Uterus (tissue), 4 donors: ENCODE results near the gene FBXO48. TPM values are rescaled to one million over a fixed set of nuclear protein-coding genes. Genes with fewer than 3 reads are reported as not detected.
"Not testable (repeated sequence)": the region's sequence is repeated elsewhere in the genome, so short reads cannot be mapped to it uniquely, and the experiment has no call there.

Source experiments
- DNase-seq, 2 donors: peaks; one replicate each; pipeline ENCODE4 v3.0.0-alpha.2; 2019 to 2020
- H3K27ac ChIP-seq, 2 donors: fragments of 200-600 bp; sonication (generic); 1 replicate in 1 of 2; 2 replicates in 1 of 2; pipeline ENCODE4 v1.5.1; 2016 to 2018
- H3K27me3 ChIP-seq, 2 donors: fragments of 200-600 bp; sonication (generic); one replicate each; pipeline ENCODE4 v1.5.1; 2018 to 2019; ENCODE audit warnings: control low read depth in 1 of 2
- H3K36me3 ChIP-seq, 2 donors: fragments of 200-600 bp; sonication (generic); one replicate each; pipeline ENCODE4 v1.5.1; 2019; ENCODE audit warnings: control low read depth in 1 of 2
- H3K4me1 ChIP-seq, 2 donors: fragments of 200-600 bp; sonication (generic); one replicate each; pipeline ENCODE4 v1.5.1; 2018 to 2019; ENCODE audit warnings: control low read depth in 1 of 2
- H3K4me3 ChIP-seq, 2 donors: fragments of 200-600 bp; sonication (generic); 1 replicate in 1 of 2; 2 replicates in 1 of 2; pipeline ENCODE4 v1.5.1; 2018 to 2019; ENCODE audit warnings: mild to moderate bottlenecking in 1 of 2
- H3K9me3 ChIP-seq, 2 donors: fragments of 200-600 bp; sonication (generic); one replicate each; pipeline ENCODE4 v1.5.1; 2019; ENCODE audit warnings: control low read depth in 1 of 2
- POLR2A ChIP-seq, 2 donors: fragments of 450-650 bp; IDR thresholded peaks; one replicate each; pipeline ENCODE4 v1.6.1; 2016; ENCODE audit warnings: antibody characterized with exemption in 2 of 2, mild to moderate bottlenecking in 1 of 2, moderate library complexity in 1 of 2
- intact Hi-C: fragments of 100-400 bp; cut with DNase I; formaldehyde crosslinking; loops from one replicate; pipeline ENCODE4 v1.15.1; 2023; ENCODE audit warnings: low total_unique reads
- total RNA-seq, 4 donors: library from RNA; depleted of rRNA in 3 of 4; stranded (reverse); fragments of >200 nt in 3 of 4; gene quantifications; one replicate each; pipeline versions ENCODE4 v1.1.0 to v1.2.4, GENCODE V29; 2014 to 2023
- TF ChIP-seq, protein P1 (sequence below), 4 experiments: fragments of 200-600 bp in 2 of 4; fragments of 450-650 bp in 2 of 4; sonication (generic) in 2 of 4; IDR thresholded peaks; one replicate each; pipeline ENCODE4 v1.5.1; 2016 to 2019; ENCODE audit warnings: antibody characterized with exemption in 4 of 4, mild to moderate bottlenecking in 2 of 4, moderate library complexity in 1 of 4
- donor health status: DM: yes; HTN: yes; CAD: no.

Gene FBXO48
- total RNA-seq, 4 donors from 2014 or later = 0.55 to 6.8 (median 1.5) TPM; not detected in 1

DNA sequence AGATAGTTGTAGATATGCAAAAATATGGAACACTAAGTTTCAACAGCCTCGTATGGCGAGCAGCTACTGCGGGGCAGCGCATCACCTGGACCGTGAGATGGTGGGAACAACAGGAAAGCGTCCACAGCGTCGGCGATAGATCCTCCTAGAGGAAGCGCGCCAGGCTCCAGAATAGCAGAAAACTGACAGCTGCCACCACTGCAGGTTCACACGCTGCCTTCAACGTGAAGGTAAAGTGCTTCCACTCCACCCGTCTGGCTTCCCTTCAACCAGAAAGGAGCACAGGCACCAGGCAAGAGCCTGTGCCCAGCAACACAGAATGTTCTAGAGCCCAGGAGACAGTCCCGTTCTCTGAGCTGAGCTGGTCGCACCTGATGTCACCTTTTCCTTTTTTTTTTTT lies 20.0 kb downstream of the FBXO48 start:
- Histone ChIP-seq H3K36me3 (no peaks in the 10 kb centered on the region), H3K27me3 (no peaks in the 10 kb centered on the region), H3K4me3 (no peak overlapping the region), H3K4me1 (no peaks in the 10 kb centered on the region), H3K9me3 (no peaks in the 10 kb centered on the region), H3K27ac (no peak overlapping the region)
- TF ChIP-seq, protein P1, sequence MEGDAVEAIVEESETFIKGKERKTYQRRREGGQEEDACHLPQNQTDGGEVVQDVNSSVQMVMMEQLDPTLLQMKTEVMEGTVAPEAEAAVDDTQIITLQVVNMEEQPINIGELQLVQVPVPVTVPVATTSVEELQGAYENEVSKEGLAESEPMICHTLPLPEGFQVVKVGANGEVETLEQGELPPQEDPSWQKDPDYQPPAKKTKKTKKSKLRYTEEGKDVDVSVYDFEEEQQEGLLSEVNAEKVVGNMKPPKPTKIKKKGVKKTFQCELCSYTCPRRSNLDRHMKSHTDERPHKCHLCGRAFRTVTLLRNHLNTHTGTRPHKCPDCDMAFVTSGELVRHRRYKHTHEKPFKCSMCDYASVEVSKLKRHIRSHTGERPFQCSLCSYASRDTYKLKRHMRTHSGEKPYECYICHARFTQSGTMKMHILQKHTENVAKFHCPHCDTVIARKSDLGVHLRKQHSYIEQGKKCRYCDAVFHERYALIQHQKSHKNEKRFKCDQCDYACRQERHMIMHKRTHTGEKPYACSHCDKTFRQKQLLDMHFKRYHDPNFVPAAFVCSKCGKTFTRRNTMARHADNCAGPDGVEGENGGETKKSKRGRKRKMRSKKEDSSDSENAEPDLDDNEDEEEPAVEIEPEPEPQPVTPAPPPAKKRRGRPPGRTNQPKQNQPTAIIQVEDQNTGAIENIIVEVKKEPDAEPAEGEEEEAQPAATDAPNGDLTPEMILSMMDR (IDR thresholded peaks at IDR 0.05) = no peak
- TF ChIP-seq POLR2A (IDR thresholded peaks at IDR 0.05) = no peak
- intact Hi-C loops = no loop called here
- DNase-seq = no peak

DNA sequence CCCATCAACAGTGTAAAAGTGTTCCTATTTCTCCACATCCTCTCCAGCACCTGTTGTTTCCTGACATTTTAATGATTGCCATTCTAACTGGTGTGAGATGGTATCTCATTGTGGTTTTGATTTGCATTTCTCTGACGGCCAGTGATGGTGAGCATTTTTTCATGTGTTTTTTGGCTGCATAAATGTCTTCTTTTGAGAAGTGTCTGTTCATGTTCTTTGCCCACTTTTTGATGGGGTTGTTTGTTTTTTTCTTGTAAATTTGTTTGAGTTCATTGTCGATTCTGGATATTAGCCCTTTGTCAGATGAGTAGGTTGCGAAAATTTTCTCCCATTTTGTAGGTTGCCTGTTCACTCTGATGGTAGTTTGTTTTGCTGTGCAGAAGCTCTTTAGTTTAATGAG lies 20.7 kb downstream of the FBXO48 start:
- H3K27me3 ChIP-seq, H3K27ac ChIP-seq, intact Hi-C loops: not testable (repeated sequence)

DNA sequence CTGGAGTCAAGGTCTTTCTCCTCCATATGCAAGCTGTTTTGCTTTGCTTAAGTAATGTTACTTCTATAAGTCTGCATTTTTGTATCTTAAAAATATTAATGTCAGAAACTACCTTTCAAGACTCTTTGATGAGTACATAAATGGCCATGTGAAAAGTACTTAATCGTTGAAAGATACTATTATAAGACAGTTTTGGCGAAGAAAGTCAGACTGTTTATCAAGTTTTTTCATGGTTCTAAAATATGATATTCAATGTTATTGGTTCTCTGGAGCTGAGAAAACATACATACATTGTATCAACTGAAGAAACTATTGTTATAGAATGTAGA lies 25.1 kb downstream of the FBXO48 start:
- Histone ChIP-seq H3K36me3 (no peaks in the 10 kb centered on the region), H3K9me3 (no peaks in the 10 kb centered on the region), H3K4me3 (no peak overlapping the region), H3K27ac (no peak overlapping the region), H3K4me1 (no peaks in the 10 kb centered on the region), H3K27me3 (no peaks in the 10 kb centered on the region)
- TF ChIP-seq, protein P1 (IDR thresholded peaks at IDR 0.05) = no peak
- TF ChIP-seq POLR2A (IDR thresholded peaks at IDR 0.05) = no peak
- DNase-seq = no peak
- intact Hi-C loops = loop anchor here (5.0 kb wide), 1 partner anchor 320 kb away; no protein-coding TSS in a partner anchor

More for the DNA sequence above, 20.7 kb downstream of the FBXO48 start:
- H3K4me3 ChIP-seq, H3K36me3 ChIP-seq, H3K9me3 ChIP-seq, H3K4me1 ChIP-seq, DNase-seq: not testable (repeated sequence)

DNA sequence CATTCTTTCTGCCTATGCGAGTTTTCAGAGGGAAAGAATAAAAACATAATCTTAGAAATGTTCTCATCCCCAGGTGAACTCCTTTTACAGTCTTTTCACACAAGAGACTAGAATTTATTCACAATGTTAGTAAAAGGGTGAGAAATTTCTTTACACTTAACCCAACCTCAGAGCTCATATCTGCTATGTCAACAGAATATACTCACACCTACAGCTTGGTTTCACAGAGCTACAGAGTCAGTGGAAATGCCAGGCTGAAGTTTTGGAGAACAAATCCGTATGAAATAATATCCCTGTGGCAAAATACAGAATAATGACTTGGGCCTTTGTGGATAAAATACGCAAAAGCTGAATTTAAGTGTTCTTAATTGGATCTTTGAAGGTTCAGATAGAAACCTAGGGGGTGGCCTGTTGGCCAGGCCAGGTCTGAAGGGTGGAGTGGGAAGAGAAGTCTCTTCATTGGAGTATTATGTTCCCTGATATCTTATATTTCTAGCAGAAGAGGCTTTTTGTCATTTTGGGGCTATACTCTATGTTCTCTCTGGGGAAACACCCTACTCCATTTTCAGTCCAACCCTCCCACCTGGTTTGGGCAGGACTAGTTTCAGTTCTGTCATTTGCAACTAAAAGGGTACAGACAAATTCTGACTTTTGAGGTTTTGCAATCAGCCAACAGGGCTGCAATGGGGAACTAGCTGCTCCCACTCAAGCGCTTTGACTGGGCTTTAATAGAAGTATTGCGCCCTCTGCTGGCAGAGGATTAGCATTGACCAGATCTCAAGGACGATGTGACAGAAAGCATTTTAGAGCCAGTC lies 25.7 kb downstream of the FBXO48 start:
- intact Hi-C loops = loop anchor here (5.0 kb wide), 1 partner anchor 319 kb away; no protein-coding TSS in a partner anchor
- no peaks in the 10 kb centered on the region for H3K36me3 ChIP-seq
- peak overlapping the region; percentile 39 to 52 for H3K27ac ChIP-seq
- H3K27me3 ChIP-seq = no peaks in the 10 kb centered on the region
- peak; percentile 76 to 87 for DNase-seq
- no peaks in the 10 kb centered on the region for H3K9me3 ChIP-seq
- H3K4me1 ChIP-seq = no peaks in the 10 kb centered on the region
- no peak overlapping the region for H3K4me3 ChIP-seq
- TF ChIP-seq POLR2A (IDR thresholded peaks at IDR 0.05) = no peak
- TF ChIP-seq, protein P1 (IDR thresholded peaks at IDR 0.05) = peak; percentile 81 to 90 (median 86)

DNA sequence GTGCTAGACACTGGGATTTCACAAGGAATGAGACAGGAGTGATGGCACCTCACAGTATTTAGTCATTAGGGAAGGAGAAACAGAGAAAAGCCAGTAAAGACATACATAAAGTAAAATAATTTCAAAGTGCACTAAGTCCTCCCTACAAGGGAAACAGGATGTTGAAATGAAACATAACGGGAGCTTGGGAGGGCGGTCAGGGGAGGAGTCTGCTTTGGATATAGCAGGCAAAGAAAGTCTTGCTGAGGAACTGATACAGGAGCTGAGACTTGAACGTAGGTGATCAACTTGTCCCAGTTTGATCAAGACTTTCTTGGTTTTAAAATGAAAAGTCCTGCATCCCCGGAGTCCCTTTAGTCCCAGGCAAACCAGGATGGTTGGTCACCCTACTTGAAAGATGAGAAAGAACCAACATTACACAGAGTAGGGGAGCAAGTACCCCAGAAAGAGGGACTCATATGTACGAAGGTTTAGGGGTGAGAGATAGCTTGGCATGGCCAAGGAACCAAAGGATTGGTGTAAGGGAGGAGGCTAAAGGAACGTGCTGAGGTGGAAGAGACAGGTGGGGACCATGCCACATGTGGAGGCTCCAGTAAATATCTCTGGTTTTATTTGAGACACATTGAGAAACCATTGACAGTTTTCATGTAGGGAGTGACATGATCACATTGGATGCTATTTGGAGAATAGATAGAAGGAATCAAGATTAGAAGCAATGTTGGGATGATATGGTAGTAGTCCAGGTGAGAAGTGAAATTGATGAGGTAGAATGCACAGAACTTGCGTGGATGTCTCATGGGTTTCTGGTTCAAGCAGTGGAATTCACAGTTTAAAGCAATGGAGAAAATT lies 28.4 kb downstream of the FBXO48 start:
- Histone ChIP-seq H3K4me1 (no peaks in the 10 kb centered on the region), H3K4me3 (no peak overlapping the region), H3K27me3 (no peaks in the 10 kb centered on the region), H3K27ac (peak overlapping the region in 1 of 2 donors; percentile 8), H3K36me3 (no peaks in the 10 kb centered on the region), H3K9me3 (no peaks in the 10 kb centered on the region)
- no peak for DNase-seq
- no peak for TF ChIP-seq POLR2A (IDR thresholded peaks at IDR 0.05)
- TF ChIP-seq, protein P1 (IDR thresholded peaks at IDR 0.05) = no peak
- intact Hi-C loops = no loop called here
